ENCODE measurements around the gene SMIM33. TPM values are rescaled to one million over a fixed set of nuclear protein-coding genes. Genes with fewer than 3 reads are reported as not detected.

Gene SMIM33
- total RNA-seq, 6 experiments from 2014 or later = not detected

GRCh38 chr5:139472386-139473030 is 1.7 kb downstream of the SMIM33 start:
- H3K4me3 ChIP-seq = no peak overlapping the region
- no peaks in the 10 kb centered on the region for H3K27me3 ChIP-seq
- DNase-seq = no peak
- no peak overlapping the region for H3K27ac ChIP-seq
- no peaks in the 10 kb centered on the region for H3K36me3 ChIP-seq
- H3K9me3 ChIP-seq = no peaks in the 10 kb centered on the region
- ATAC-seq = no peak
- TF ChIP-seq POLR2A (IDR thresholded peaks at IDR 0.05) = no peak
- TF ChIP-seq, protein P1, sequence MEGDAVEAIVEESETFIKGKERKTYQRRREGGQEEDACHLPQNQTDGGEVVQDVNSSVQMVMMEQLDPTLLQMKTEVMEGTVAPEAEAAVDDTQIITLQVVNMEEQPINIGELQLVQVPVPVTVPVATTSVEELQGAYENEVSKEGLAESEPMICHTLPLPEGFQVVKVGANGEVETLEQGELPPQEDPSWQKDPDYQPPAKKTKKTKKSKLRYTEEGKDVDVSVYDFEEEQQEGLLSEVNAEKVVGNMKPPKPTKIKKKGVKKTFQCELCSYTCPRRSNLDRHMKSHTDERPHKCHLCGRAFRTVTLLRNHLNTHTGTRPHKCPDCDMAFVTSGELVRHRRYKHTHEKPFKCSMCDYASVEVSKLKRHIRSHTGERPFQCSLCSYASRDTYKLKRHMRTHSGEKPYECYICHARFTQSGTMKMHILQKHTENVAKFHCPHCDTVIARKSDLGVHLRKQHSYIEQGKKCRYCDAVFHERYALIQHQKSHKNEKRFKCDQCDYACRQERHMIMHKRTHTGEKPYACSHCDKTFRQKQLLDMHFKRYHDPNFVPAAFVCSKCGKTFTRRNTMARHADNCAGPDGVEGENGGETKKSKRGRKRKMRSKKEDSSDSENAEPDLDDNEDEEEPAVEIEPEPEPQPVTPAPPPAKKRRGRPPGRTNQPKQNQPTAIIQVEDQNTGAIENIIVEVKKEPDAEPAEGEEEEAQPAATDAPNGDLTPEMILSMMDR (IDR thresholded peaks at IDR 0.05) = no peak
- H3K4me1 ChIP-seq = no peaks in the 10 kb centered on the region
- intact Hi-C loops (cut with DNase I) = no loop called here
- WGBS (ENCODE audit: insufficient coverage, low coverage, low lambda C conversion rate, missing lambda C conversion rate) = 71% methylated on average over 7 of the region's 15 CpGs

- no peaks in the 10 kb centered on the region for H3K9me3 ChIP-seq
- H3K27me3 ChIP-seq = no peaks in the 10 kb centered on the region
- no peaks in the 10 kb centered on the region for H3K4me1 ChIP-seq
- intact Hi-C loops (cut with DNase I) = no loop called here
- WGBS (ENCODE audit: insufficient coverage, low coverage, low lambda C conversion rate, missing lambda C conversion rate) = 56% methylated on average over 3 of the region's 8 CpGs
- peak overlapping the region in 2 of 3 donors; percentile 4 to 29 for H3K27ac ChIP-seq
- ATAC-seq (peak in 2 of 4 donors; percentile 27 to 31), DNase-seq (no peak)
- H3K4me3 ChIP-seq = no peak overlapping the region
- no peaks in the 10 kb centered on the region for H3K36me3 ChIP-seq
- TF ChIP-seq POLR2A (IDR thresholded peaks at IDR 0.05) = no peak
- TF ChIP-seq, protein P1 (IDR thresholded peaks at IDR 0.05) = no peak
These were observed 2.3 kb downstream of the SMIM33 start for GRCh38 chr5:139473105-139473504.

DNA sequence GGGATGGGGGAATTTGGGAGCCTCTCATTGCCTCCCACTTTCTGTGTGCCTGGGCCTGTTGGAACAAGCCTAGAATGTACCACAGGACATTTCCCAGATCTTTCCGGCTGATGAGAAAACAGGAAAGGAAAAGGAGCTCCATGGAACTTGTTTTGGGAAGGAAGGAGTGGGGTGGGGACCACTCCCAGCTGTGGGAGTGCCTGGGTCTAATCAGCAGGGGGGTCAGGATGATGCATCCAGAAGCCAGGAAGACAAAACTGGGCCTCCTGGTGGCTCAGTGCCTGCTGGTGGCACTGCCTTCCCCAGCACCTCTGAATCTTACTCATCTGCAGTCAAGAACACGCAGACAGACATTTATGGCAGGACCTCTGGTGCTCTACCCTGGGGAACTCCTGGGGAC is 2.8 kb downstream of the SMIM33 start:
- H3K4me1 ChIP-seq = no peaks in the 10 kb centered on the region
- DNase-seq = no peak
- 43% methylated on average over 1 of the region's 2 CpGs for whole genome bisulfite sequencing (ENCODE audit: insufficient coverage, low coverage, low lambda C conversion rate, missing lambda C conversion rate)
- intact Hi-C loops (cut with DNase I) = no loop called here
- no peaks in the 10 kb centered on the region for H3K36me3 ChIP-seq
- H3K9me3 ChIP-seq = no peaks in the 10 kb centered on the region
- H3K27ac ChIP-seq = peak overlapping the region in 2 of 3 donors; percentile 4 to 29
- no peaks in the 10 kb centered on the region for H3K27me3 ChIP-seq
- H3K4me3 ChIP-seq = no peak overlapping the region
- peak in 2 of 4 donors; percentile 18 to 26 for ATAC-seq
- TF ChIP-seq POLR2A (IDR thresholded peaks at IDR 0.05) = no peak
- TF ChIP-seq, protein P1 (IDR thresholded peaks at IDR 0.05) = no peak

DNA sequence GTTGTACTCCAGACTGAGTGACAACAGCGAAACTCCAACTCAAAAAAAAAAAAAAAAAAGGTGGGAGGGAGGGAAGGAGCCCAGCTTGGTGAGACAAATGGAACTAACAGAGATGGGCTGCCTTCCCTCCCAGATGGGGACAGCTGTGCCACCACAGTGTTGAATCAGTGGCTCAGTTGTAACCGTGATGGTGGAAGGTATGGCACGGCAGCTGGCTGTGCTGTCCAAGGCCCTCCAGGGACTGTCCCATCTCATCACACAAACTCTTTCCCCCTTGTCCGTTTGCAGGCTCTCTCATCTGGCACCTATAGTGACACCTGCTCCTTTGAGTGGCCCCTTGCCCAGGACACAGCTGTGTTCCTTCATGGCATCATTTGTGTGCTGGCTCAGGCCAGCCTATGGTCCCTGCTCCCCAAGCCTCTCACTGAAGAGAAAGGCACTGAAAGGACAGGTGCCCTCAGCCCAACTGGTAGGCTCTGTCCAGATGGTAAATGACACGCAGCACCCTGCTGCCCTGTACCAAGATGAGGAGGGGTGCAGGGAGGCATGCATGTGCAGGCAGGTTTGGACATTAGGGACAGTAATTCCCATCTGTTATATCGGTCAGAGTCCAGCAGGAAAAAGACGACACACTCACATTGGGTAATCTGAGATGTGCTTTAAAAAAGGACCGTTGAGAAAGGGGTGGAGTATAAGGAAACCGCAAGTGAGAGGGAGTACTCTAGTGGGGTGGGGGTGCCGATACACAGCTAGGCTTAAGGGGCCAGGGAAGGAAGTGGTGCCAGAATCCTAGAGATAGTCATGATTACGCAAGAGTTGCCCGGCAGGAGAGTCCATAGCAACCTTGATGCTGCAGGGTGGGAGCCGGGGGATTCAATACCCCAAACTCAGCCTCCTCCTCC is 4.3 kb downstream of the SMIM33 start:
- ATAC-seq = peak in 3 of 4 donors; percentile 22 to 42 (median 36)
- no peaks in the 10 kb centered on the region for H3K36me3 ChIP-seq

More for the DNA sequence above, 4.3 kb downstream of the SMIM33 start:
- no peak overlapping the region for H3K27ac ChIP-seq
- 25% methylated on average over 9 of the region's 13 CpGs for WGBS (ENCODE audit: insufficient coverage, low coverage, low lambda C conversion rate, missing lambda C conversion rate)
- TF ChIP-seq, protein P1 (IDR thresholded peaks at IDR 0.05) = no peak
- TF ChIP-seq POLR2A (IDR thresholded peaks at IDR 0.05) = no peak
- no peak overlapping the region for H3K4me3 ChIP-seq
- H3K27me3 ChIP-seq = no peaks in the 10 kb centered on the region
- intact Hi-C loops (cut with DNase I) = no loop called here
- H3K4me1 ChIP-seq = no peaks in the 10 kb centered on the region
- H3K9me3 ChIP-seq = no peaks in the 10 kb centered on the region
- no peak for DNase-seq

Data from right lobe of liver (tissue), 6 donors.